GM21723 (cell line): ENCODE measurements around the gene SKOR2.
A peak's percentile ranks its signal among the peaks of the same experiment; 100 is the strongest.
"Not testable (repeated sequence)": the region's sequence is repeated elsewhere in the genome, so short reads cannot be mapped to it uniquely, and the experiment has no call there.

Experiments
- ATAC-seq: cut with Tn5 transposase; IDR thresholded peaks from one replicate; pipeline ENCODE4 v1.9.1; 2021; ENCODE audit warnings: mild to moderate bottlenecking, moderate library complexity; ENCODE audit not compliant: unreplicated experiment

SKOR2 gene

DNA sequence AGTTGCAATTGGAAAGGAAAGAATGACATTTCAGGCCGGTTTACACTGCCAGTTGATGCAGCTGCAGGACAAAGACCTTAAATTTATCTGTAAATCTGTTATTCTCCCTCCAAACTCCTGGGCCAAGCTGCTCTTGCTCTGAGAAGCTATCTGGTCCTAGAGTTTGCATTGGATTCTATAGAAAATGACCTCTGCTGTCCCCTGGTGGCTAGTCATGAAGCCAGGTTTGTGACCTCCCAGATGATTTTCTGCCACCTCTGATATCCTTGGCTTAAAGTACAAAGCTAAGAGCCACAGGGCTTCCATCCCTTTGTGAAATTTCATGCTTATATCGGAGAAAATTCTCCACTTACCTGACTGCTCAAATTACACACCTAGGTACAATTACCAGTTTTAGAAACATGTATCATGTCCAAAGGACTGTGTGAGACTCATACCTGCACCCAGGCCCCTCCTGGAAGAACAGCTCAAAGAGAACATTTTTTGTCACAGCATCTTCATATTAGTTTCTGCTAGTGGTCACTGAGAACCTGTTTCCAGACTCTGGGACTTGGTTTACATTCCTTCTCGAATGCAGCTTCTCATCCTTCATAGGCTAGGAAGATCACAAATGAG, 46.4 kb downstream of the SKOR2 start:
- ATAC-seq = no peak

DNA sequence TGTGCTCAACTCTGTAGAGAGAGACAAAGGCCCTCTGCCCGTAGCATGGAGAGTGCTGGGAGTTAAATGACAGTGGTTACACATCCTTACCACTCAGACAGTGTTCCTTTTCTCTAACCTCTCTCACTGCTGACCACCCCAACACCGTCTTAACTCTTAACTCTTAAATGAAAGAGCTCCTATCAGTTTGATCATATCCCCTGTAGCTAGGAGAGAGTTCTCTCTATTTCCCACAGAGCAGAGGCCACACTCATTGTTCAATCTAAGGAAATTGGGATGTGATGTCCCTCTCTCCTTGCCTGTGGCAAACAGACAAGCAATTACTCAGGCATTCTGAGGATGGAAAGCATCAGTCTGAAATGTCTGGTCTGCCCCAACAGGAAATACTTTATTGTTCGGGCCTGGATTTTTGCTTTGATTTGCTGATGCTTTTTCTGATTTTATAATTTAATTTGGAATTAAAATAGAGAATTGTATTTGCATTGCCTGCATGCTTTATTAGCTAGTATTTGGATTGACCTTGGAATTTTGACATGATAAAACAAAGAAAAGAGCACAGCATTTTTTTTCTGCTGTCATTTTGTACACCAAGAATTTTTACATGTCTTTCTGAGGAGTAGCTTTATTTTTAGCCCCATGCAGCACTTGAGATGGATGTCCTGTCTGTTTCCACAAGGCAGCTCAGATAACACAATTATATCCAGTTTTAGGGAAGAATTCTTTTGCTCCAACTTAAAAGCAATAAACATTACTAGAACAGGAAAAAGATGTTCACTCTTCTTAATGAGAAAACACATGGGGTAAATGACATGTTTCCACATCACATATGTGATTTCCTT, 47.6 kb downstream of the SKOR2 start:
- no peak for ATAC-seq

DNA sequence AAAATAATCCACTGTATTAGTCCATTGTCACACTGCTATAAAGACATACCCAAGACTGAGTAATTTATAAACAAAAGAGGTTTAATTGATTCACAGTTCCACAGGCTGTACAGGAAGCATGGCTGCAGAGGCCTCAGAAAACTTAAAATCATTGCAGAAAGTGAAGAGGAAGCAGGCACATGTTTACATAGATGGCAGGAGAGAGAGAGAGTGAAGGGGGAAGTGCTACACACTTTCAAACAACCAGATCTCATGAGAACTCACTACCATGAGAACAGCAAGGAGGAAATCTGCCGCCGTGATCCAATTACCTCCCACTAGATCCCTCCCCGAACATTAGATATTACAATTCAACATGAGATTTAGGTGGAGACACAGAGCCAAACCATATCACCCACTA, 55.5 kb downstream of the SKOR2 start:
- ATAC-seq = not testable (repeated sequence)

DNA sequence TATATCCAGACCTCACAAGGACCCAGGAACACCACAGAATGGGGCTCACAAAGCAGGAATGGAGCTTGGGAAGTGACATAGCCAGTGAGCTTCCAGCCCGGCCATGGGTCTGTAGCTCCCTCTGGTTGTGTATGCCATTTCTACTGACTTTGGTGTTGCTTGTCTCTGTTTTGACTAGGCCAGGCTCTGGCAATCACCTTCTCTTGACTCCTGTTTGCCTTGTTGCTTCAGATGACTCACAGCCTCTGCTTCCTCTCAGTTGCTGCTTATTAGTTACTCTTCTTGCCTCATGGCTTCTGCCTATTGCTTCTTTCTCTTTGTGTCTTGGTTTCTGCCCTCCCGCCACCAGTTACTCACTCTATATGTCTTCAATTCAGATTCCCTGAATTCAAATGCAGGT, 59.5 kb downstream of the SKOR2 start:
- no peak for ATAC-seq

DNA sequence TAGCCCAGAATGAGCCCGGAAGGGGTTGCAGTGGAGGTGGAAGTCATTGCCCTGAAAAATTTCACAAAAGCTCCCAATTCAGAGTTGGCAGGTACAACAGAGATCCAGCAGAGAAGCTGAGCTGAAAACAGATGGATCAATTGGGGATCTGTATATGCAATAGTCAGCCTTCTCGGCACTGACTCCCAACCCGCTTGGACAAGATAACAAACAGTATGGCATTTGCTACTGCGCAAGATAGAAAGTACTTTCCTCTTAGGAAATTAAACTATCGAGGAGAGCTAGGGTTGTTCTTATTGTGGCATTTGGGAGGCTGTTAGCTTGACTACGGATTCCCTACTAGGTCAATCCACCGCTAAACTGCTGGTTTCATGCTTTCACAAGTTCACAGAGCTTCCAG, 63.7 kb downstream of the SKOR2 start:
- ATAC-seq = no peak

DNA sequence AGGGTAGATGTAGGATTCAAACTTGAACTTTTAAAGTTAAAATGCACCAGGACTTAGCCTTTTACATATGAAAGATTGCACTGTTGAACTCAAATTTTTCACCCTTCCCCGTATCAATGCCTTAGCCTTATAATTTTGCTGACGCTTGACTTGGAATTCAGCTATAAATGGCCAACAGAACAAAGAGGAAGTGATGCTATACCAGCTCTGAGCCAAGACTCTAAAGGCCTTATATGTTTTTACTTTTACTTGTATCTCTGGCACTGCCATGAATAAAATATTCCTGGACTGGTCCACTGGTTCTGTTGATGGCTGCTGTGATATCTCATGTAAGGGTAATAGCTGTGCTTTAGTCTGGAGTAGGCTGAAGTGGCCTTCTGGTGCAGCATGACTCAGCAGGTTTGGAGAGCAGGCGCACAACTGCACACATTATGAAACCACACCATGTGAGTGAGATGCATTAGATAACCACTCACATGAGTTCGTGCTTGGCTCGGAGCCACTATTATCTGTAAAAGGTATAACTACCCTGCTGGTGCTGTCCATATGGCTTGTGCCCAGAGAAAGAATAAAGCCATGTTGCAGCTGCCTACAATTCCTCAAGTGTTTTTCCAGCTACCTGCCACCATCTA, 66.9 kb downstream of the SKOR2 start:
- ATAC-seq = no peak

DNA sequence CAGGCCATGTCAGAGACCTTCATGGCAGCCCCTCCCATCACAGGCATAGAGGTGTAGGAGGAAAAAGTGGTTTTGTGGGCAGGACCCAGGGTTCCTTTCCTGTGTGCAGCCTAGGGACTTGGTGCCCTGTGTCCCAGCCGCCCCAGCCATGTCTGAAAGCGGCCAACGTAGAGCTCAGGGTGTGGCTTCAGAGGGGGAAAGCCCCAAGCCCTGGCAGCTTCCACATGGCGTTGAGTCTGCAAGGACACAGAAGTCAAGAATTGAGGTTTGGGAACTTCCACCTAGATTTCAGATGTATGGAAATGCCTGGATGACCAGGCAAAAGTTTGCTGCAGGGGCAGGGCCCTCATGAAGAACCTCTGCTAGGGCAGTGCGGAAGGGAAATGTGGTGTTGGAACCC, 69.3 kb downstream of the SKOR2 start:
- ATAC-seq = not testable (repeated sequence)

DNA sequence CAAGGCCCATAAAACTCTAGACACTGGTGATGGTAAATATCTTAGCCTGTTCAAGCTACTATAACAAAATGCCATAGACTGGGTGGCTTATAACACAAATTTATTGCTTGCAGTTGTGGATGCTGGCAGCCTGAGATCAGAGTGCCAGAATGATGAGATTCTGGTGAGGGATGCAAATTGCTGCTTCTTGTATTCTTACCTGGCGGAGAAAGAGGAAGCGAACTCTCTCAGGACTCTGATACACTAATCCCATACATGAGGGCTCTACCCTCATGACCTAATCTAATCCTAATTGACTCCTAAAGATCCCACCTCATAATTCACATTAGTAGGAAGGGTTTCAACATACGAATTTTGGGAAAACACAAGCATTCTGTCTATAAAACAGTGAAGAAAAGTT, 70.7 kb downstream of the SKOR2 start:
- no peak for ATAC-seq

DNA sequence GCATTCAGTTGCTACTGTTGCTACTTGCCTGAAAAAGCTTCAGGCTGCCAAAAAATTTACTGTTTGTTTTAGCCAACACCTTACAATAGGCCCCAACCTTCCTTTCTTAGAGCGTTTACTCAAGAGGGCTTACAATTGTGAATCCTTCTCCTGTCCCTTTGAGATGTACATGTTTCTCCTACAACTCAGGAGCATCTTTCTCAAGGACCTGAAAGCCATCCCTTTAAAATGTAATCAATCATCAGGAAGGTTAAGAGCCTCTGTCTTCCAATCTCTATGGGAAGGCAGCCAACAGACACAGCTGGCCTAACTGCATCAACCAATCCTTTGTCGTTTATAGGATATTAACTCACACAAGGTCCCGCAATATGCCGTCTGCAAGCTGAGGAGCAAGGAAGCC, 71.9 kb downstream of the SKOR2 start:
- ATAC-seq = no peak

DNA sequence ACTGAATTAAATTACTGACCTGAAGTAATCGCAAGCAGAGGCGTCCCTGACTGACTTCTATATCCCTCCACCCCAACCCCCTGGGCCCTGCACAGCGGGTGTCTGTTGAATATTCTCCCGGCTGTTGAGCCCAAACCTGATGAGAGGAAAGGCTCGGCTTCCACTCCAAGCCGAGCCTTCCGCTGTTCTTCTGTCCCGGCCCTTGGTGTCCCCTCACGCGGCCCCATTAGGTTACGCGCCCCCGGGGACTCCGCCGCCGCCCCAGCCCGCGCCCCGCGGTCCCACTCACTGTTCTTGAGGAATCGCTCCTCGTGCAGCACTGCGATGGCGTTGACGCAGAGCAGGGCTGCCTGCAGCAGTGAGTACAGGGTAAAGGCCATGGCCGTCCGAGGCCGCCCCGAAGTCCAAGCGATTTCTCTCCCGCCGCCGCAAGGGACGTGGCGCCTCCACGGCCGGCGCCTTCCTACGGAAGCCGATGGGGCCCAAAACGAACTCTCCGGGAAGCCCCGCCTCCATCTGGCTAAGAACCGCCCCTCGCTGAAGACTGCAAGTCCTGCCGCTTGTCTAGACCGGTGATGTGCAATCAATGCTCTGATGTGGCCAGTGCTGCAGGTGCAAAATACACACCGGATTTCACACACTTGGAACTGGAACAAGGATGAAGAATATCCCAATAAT, 75.4 kb downstream of the SKOR2 start, which contains the start of gene IER3IP1:
Gene IER3IP1 (minus strand): TSS at position 467 of the 678 bp plus-strand sequence. CDS start 87 bp downstream, at position 380.
- peak; percentile 87 for ATAC-seq

DNA sequence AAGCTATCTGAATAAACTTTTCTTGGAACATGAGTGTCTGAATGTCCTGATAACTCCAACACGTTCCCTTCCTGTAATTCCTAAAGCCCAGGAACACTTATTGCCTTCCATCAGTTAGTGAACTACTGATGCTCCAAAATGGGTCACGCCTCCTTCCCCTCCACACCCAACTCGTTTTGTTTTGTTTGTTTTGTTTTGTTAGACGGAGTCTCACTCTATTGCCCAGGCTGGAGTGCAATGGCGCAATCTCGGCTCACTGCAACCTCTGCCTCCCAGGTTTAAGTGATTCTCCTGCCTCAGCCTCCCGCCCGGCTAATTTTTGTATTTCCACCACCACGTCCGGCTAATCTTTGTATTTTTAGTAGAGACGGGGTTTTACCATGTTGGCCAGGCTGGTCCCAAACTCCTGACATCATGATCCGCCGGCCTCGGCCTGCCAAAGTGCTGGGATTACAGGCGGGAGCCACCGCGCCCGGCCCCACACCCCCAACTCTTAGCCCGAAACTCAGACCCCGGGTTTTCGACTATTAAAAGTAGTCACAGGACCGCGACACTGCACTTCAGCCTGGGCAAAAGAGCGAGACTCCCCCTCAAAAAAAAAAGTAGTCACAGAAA, 76.1 kb downstream of the SKOR2 start:
- peak; percentile 34 for ATAC-seq

DNA sequence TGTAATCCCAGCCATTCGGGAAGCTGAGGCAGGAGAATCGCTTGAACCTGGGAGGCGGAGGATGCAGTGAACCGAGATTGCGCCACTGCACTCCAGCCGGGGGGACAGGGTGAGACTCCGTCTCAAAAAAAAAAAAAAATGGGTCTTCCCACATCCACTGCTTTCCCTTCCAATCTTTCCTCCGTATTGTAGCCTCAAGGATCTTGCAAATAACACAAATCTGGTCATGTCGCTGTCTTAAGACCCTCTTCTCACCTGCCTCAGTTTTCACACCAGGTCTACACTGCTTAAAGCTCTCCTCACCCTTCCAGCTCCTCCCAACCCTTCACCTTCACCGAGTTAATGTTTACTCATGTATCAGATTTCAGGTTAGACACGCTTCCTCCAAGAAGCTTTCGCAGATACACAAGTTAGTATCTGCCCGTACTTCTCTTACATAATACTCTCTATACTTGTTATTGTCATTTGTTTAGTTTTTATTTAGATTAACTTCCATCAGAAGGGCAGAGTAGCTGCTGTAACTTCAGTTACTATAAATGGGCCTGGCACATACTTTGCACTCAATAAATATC, 76.8 kb downstream of the SKOR2 start:
- no peak for ATAC-seq

DNA sequence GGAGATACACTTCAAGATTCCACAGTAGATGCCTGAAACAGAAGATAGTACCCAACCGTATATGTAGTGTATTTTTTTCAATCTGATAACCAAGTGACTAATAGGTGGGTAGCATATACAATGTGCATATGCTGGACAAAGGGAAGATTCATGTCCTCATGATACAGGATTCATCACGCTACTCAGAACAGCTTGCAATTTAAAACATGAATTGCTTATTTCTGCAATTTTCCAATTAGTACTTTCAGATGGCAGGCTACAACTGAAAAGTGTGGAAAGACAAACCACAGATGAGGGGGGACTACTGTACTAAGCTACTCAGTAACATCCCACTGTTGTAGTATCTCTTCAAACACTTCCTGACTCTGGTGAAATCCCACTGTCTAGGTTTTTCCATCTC, 79.0 kb downstream of the SKOR2 start:
- no peak for ATAC-seq

DNA sequence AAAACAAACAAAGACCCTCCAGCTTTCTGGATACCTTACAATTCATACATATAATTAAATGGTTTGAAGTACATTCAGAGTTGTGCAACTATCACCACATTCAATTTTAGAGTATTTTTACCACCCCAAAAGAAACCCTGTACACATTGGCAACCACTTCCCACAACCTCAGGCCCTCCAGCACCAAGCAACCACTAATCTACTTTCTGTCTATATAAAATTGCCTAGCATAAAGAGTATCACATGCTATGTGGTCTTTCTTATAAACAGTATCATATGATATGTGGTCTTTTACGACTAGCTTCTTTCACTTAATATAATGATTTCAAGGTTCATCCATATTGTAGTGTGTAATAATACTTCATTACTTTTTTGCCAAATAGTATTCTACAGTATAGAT, 82.5 kb downstream of the SKOR2 start:
- ATAC-seq = no peak

DNA sequence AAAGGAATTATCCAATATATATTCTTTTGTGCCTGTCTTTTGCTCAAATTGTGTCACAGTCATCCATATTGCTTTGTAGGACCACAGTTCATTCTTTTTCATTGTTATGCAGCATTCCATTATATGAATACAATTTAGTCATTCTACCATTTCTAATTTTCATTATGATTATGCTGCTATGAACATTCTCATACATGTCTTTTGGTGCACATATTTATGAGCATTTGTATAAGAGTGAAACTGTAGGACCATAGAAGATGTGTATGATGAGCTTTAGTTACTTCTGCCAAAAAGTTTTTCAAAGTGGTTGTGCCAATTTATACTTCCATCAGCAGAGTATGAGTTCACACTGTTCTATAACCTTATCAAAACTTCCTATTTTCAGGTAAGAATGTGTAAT, 83.0 kb downstream of the SKOR2 start:
- ATAC-seq = no peak

DNA sequence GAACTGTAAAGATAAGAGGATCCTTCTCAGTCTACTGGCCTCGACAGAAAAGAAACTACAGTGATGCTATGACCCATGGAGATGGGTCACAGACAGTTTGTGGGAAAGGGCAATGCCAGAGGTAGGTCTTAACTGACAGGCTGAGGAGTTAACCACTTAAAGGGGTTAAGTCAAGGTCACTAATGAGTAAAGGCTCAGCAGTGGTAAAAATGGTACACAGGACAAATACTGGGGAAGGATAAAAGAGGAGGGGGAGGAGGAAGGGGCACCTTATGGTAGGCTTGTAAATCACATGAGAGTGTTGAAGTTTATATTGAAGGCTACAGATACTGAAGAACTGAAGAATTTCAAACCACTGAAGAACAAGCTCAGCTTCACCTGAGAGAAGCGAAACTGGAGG, 85.2 kb downstream of the SKOR2 start:
- no peak for ATAC-seq

DNA sequence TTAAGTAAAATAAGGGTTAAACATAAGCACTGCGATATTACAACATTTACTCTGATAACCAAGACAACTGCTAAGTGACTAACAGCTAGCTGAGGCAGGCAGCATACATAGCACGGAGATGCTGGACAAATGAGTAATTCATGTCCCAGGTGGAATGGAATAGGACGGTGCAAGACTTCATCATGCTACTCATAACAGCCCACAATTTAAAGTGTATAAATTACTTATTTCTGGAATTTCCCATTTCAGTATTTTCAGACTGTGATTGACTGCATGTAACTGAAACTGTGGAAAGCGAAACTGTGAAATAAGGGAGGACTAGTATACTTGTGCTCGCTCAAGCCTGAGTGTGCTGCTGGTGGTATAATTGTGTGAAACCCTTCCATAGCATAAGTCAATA, 88.2 kb downstream of the SKOR2 start:
- peak; percentile 73 for ATAC-seq

DNA sequence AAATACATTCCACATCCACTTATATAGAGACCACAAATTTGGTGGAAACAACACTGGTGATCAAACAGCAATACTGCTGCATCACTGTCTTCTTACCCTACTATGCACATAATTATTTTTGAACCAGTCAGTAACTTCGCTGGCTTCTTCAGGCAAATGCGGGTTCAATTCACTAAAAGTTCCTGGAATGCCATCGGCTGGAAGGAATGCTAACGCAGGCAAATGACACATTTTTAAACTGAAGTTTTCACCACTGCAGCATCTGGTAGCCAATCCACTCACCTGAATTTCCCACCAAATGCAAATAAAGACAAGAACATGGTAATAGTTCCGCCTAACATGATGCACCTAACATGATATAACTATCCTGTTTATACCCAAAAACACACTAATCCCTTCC, 91.2 kb downstream of the SKOR2 start:
- no peak for ATAC-seq

DNA sequence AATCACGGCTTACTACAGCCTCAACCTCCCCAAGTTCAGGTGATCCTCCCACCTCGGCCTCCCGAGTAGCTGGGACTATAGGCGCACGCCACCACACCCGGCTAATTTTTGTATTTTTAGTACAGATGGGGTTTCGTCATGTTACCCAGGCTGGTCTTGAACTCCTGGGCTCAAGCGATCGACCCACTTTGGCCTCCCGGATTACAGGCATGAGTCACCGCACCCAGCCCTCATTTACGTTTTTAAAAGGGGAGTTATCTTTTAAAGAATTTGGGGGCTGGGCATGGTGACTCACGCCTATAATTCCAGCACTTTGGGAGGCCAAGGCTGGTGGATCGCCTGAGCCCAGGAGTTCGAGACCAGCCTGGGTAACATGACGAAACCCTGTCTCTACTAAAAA, 93.1 kb downstream of the SKOR2 start:
- not testable (repeated sequence) for ATAC-seq
